NOMO-1 treated with DMSO at 0.1 percent for 48 hours (cell line): ENCODE data around the gene SUCLA2.
"Not testable (repeated sequence)": the region's sequence is repeated elsewhere in the genome, so short reads cannot be mapped to it uniquely, and the experiment has no call there.

Experiments used
- DNase-seq: peaks from one replicate; lab custom pipeline; 2025; ENCODE audit not compliant: unreplicated experiment; lab: John Stamatoyannopoulos, UW

Gene SUCLA2

GRCh38 chr13:47997384-47997783 lies 3.7 kb downstream of the SUCLA2 start:
- no peak for DNase-seq

- no peak for DNase-seq
Measured at GRCh38 chr13:47991859-47992258, 9.2 kb downstream of the SUCLA2 start.

GRCh38 chr13:47990920-47991466 lies 10.1 kb downstream of the SUCLA2 start:
- DNase-seq, result no peak

GRCh38 chr13:47990427-47990826 lies 10.6 kb downstream of the SUCLA2 start:
- no peak for DNase-seq

GRCh38 chr13:47983070-47983469 lies 18.0 kb downstream of the SUCLA2 start:
- no peak for DNase-seq

- DNase-seq, result no peak
Measured at GRCh38 chr13:47976325-47976724, 24.7 kb downstream of the SUCLA2 start.

GRCh38 chr13:47964863-47965262 lies 36.2 kb downstream of the SUCLA2 start:
- DNase-seq, result no peak

GRCh38 chr13:47962237-47962636 lies 38.8 kb downstream of the SUCLA2 start:
- no peak for DNase-seq

GRCh38 chr13:47959468-47960247 lies 41.4 kb downstream of the SUCLA2 start:
- no peak for DNase-seq

GRCh38 chr13:47957073-47957472 lies 44.0 kb downstream of the SUCLA2 start:
- DNase-seq, result no peak

- no peak for DNase-seq
Measured at GRCh38 chr13:47955836-47956235, 45.2 kb downstream of the SUCLA2 start.

GRCh38 chr13:47949799-47950198 lies 51.3 kb downstream of the SUCLA2 start:
- DNase-seq, result no peak

- DNase-seq, result no peak
Measured at GRCh38 chr13:47945738-47946137, 55.3 kb downstream of the SUCLA2 start.

GRCh38 chr13:47945146-47945545 lies 55.9 kb downstream of the SUCLA2 start:
- DNase-seq, result not testable (repeated sequence)

GRCh38 chr13:47934371-47934770 lies 66.7 kb downstream of the SUCLA2 start:
- no peak for DNase-seq

- peak; percentile 78 for DNase-seq
Measured at GRCh38 chr13:47932950-47933923, 67.8 kb downstream of the SUCLA2 start.

- DNase-seq, result no peak
Measured at GRCh38 chr13:47930649-47931165, 70.4 kb downstream of the SUCLA2 start.

GRCh38 chr13:47929156-47929555 lies 71.9 kb downstream of the SUCLA2 start:
- no peak for DNase-seq

GRCh38 chr13:47917022-47917574 lies 84.0 kb downstream of the SUCLA2 start:
- DNase-seq, result no peak

GRCh38 chr13:47908197-47908902 lies 92.7 kb downstream of the SUCLA2 start:
- DNase-seq, result no peak
